Mesodermal cell (in vitro differentiated cells): ENCODE results near the gene FOXP1.

Source experiments
- H3K27ac ChIP-seq: 2 replicates; pipeline ENCODE4 v1.7.0; 2013; ENCODE audit warnings: mild to moderate bottlenecking, low read depth, low read length, moderate library complexity; ENCODE audit not compliant: severe bottlenecking
- H3K36me3 ChIP-seq: 2 replicates; pipeline ENCODE4 v1.7.1; 2013; ENCODE audit warnings: mild to moderate bottlenecking, low read length, moderate library complexity; ENCODE audit not compliant: control insufficient read depth, insufficient read depth
- H3K4me1 ChIP-seq: one replicate; pipeline ENCODE4 v1.7.1; 2013; ENCODE audit warnings: mild to moderate bottlenecking, low read length; ENCODE audit not compliant: insufficient read depth, control insufficient read depth, poor library complexity, severe bottlenecking
- H3K4me3 ChIP-seq: 2 replicates; pipeline ENCODE4 v1.7.0; 2013; ENCODE audit warnings: low read length, control low read depth, mild to moderate bottlenecking; ENCODE audit not compliant: insufficient read depth, poor library complexity, severe bottlenecking; ENCODE audit errors: extremely low read depth
- H3K9me3 ChIP-seq: 2 replicates; pipeline ENCODE4 v1.7.1; 2013; ENCODE audit warnings: mild to moderate bottlenecking, low read length, moderate library complexity; ENCODE audit not compliant: control insufficient read depth
- WGBS, 2 experiments: methylation state at CpG; one replicate each; pipeline ENCODE4 v1.1.5; 2013; ENCODE audit warnings: missing lambda C conversion rate in 2 of 2; ENCODE audit not compliant: insufficient coverage in 2 of 2; 5-methylcytosine and 5-hydroxymethylcytosine counted together

Gene FOXP1

DNA sequence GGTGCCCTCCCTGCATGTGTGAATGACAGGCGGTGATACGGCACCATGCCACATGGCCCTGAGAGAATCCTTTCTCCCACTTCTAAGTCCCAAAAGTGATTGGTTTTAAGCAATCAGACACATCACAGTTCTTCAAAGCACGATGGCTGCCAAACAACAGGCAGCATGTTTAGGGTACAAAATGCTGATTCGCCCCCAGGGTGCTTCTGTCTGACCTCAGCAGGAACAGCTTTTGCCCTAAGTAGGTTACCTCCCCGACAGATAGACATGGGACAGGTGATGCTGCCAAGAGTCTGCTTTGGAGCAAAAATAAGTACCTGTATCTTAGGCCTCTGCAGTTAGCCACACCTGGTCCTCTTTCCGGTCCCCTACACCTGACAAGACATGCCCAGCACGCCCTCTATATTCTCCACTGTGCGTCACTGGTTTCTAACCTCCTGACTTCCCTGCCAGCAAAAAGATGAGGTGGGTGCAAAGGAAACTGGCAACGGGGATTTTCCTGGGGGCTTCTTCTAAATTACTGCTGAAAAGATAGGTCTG is 549.8 kb downstream of the FOXP1 start:
- 81 to 87% methylated on average over 6 to 8 of the region's 9 CpGs for WGBS, 2 experiments
- H3K36me3 ChIP-seq: peaks cover 21% of the 10 kb centered on the region
- no peak overlapping the region for H3K4me3 ChIP-seq
- H3K4me1 ChIP-seq: no peaks in the 10 kb centered on the region
- no peaks in the 10 kb centered on the region for H3K9me3 ChIP-seq
- H3K27ac ChIP-seq: no peak overlapping the region

DNA sequence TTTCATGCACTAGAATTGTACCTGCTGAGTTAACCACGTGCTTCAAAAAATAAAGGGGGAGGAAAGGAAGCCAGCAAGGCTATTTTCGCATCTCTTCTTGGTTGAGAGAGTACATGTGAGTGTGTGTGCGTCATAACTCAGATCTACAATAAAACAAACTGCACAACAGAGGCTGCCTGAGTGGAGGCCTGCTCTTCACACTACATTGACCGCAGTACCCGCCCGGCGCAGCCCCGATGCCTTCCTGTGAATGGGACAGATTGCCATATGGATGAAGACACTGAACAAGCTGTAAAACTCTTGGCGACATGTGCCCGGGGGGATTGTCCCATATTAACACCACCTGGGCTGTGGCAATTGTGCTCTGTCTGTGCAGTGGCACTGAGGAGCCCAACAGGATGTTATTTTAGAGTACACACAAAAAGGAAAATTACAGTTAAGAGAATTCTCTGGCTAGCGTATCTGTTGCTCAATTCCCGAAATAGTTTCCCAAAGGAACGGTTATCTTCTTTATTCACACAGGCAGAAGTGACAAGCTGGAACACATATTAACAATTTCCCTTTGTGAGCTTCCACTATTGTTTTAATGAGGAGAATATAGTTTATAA is 551.5 kb downstream of the FOXP1 start:
- no peak overlapping the region for H3K27ac ChIP-seq
- H3K4me3 ChIP-seq: no peak overlapping the region
- WGBS, 2 experiments: 93 to 96% methylated on average over 10 to 12 of the region's 13 CpGs
- H3K4me1 ChIP-seq: no peaks in the 10 kb centered on the region
- no peaks in the 10 kb centered on the region for H3K9me3 ChIP-seq
- H3K36me3 ChIP-seq: peaks cover 18% of the 10 kb centered on the region

DNA sequence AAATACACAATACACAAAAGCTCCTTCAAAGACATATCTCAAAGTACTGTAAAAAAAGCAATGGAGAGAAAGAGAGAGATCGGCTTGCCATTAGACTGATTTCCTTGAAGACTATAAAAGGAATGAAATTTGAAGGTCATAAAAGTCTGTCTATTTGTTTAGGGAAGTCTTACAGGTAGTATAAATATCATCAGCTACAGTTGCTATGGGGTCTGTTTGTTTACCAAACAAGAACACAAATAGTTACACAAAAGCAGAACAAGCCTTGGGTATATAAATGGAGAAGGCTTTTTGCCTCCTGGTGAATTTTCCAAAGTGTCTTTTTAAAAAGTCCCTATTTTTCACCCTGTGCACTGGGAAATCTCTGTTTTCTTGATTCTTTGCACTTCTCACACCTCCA is 552.3 kb downstream of the FOXP1 start:
- Histone ChIP-seq H3K4me1 (no peaks in the 10 kb centered on the region), H3K9me3 (no peaks in the 10 kb centered on the region), H3K4me3 (no peak overlapping the region), H3K36me3 (peaks cover 18% of the 10 kb centered on the region), H3K27ac (no peak overlapping the region)
- 100% methylated on average over 1 of the region's 1 CpG; no CpG with 5 or more reads in 1 of the 2 experiments for WGBS, 2 experiments

DNA sequence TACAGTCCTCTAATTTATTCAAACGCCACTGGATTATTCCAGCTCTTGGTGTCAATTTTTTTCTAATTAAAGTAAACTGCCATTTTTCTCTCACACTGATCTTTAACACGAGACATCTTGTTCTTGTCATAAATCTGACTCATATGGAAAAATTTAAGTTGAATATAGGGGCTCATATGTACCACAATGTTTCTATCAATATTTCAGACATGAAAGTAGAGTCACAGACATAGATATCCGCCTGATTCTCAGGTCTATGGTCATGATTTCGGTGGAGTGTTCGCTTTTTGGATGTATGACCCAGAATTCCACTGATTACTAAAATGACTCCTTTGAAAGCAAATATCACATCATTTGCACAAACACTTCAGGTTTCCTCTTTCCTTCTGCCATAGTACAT is 552.8 kb downstream of the FOXP1 start:
- H3K36me3 ChIP-seq: peaks cover 18% of the 10 kb centered on the region
- no peak overlapping the region for H3K27ac ChIP-seq
- no peaks in the 10 kb centered on the region for H3K4me1 ChIP-seq
- 96 to 100% methylated on average over 3 of the region's 5 CpGs for WGBS, 2 experiments
- H3K9me3 ChIP-seq: no peaks in the 10 kb centered on the region
- H3K4me3 ChIP-seq: no peak overlapping the region

DNA sequence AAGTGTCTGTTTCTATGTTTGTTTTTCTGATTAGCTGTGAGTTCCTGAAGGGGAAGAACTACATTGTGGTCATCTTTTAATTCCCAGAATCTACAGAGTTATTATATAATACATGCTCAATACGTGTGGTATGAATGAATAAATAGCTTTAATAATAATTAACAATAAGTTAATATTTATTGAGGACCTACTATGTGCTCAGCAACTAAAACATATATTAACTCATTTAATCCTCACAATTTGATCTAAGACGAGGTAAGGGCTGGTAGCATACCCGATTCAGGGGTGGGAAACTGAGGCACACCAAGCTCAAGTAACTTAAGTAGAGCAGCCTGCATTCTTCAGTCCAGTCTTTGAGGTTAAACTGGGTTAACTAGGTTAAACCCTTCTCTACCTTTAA is 553.8 kb downstream of the FOXP1 start:
- 95% methylated on average over 2 of the region's 3 CpGs; no CpG with 5 or more reads in 1 of the 2 experiments for WGBS, 2 experiments
- Histone ChIP-seq H3K9me3 (no peaks in the 10 kb centered on the region), H3K4me1 (no peaks in the 10 kb centered on the region), H3K36me3 (peaks cover 18% of the 10 kb centered on the region), H3K27ac (no peak overlapping the region), H3K4me3 (no peak overlapping the region)

DNA sequence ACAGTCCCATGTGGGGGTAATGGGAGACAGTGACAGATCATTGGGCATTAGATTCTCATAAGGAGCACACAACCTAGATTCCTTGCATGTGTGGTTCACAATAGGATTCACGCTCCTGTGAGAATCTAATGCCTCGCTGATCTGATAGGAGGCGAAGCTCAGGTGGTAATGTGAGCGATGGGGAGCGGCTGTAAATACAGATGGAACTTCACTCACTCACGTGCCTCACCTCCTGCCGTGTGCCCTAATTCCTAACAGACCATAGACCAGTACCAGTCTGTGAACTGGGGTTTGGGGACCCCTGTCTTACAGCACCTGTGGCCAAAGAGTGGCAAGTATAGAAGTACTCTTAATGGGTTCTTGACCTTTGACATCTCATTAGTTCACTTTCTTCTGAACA is 554.7 kb downstream of the FOXP1 start:
- WGBS, 2 experiments: 80 to 100% methylated on average over 1 to 3 of the region's 7 CpGs
- no peak overlapping the region for H3K4me3 ChIP-seq
- no peak overlapping the region for H3K27ac ChIP-seq
- H3K4me1 ChIP-seq: no peaks in the 10 kb centered on the region
- H3K9me3 ChIP-seq: no peaks in the 10 kb centered on the region
- peaks cover 10% of the 10 kb centered on the region for H3K36me3 ChIP-seq

DNA sequence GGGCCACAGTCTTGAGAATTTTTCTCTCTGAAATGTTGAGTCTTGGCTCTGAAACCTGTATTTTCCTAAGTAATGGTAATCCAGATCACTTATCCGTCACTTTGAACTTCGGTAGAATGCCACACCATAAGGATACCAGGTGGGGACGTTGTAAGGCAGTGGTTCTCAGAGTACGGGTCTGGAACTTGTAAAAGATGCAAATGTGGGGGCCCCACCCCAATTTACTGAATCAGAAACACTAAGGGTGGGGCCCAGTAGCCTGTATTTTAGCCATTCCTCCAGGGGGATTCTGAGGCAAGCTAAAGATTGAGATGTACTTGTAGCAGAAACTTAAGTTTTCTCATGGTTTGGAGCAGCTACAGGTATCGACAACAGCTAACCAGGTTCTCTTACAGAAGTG is 555.3 kb downstream of the FOXP1 start:
- Histone ChIP-seq H3K27ac (no peak overlapping the region), H3K4me3 (no peak overlapping the region), H3K4me1 (no peaks in the 10 kb centered on the region), H3K36me3 (peaks cover 10% of the 10 kb centered on the region), H3K9me3 (no peaks in the 10 kb centered on the region)
- 80 to 85% methylated on average over 1 to 2 of the region's 5 CpGs for WGBS, 2 experiments

DNA sequence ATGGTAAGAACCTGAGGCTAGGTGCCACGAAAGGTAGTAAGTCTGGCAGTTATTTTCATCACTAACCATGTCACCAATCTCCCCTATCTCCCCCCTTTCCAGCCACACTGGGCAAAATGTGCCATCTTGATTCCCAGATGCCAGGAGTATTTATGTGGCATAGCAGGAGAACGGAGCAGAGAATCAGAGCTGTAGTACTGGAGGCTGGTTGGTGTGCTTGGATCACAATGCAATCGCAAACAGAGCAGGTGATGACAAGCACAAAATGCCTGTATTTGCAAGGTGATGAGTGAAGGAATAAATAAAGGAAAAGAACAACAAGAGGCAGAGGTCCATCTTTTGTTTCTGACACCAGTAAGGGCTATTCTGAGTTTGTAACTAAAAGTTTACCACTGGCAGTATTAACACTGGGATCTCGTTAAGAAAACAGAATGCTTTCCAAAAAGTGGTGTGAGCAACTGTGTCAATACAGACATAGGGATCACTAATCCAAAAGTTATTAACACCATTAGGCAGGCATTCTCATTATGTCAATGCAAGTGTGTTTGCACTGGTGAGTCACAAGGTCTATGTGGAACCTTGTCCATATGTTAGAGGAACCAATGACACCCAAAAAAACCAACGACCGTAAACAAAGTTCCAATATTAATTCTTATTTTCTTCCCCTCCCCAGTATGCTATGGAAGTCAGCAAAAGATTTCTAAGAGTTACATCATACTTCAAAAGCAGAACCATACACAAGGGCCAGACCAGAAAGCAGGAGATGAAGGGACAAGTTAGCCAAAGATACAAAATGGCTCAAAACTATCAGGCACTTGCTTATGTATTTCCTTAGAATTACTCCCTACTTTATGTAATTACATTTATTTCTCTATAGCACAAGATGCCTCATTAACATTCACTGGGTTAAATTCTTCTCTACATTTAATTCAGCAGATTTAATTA is 556.6 kb downstream of the FOXP1 start:
- Histone ChIP-seq H3K4me3 (no peak overlapping the region), H3K9me3 (no peaks in the 10 kb centered on the region), H3K36me3 (peaks cover 6% of the 10 kb centered on the region), H3K4me1 (no peaks in the 10 kb centered on the region), H3K27ac (no peak overlapping the region)
- 93 to 100% methylated on average over 2 of the region's 6 CpGs for whole genome bisulfite sequencing, 2 experiments

DNA sequence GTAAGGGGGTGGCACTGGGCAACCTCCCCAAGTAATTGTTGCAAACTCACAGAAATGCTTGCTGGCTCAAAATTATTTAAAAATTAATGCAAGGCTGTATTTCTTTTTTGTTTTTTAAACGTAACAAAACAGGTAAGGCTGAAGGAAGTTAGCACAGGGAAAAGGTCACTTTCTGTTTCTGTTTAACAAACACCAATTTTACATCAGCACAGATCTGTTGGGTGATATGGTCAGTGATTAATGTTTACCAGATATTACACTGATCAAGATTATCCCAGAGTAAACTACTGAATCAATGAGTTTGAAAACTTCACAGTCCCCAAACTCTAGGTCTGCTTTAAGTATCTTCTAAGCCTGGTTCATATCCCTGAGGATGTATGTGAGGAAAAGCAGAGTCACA is 558.0 kb downstream of the FOXP1 start:
- Histone ChIP-seq H3K4me3 (no peak overlapping the region), H3K27ac (no peak overlapping the region), H3K9me3 (no peaks in the 10 kb centered on the region), H3K36me3 (peaks cover 3% of the 10 kb centered on the region), H3K4me1 (no peaks in the 10 kb centered on the region)
- no CpG with 5 or more reads among the region's 1 CpG for WGBS, 2 experiments

DNA sequence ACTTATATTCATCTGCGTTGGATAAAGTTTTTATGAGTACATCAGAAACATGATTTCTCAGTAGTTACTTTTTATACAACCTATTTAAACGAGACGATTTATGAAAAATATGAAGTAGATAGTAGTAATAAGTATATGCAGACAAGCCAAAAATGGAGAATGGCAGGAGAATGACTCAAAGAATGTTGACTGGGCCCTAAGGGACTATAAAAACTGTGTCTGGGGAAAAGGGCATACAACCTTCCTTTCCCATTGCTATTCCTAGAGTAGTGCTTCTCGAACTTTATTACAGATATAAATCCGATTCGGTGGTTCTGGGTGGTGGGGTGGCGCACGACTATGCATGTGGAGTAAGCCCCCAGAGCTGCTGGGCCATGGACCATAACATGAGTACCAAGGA is 558.5 kb downstream of the FOXP1 start:
- no peaks in the 10 kb centered on the region for H3K4me1 ChIP-seq
- H3K27ac ChIP-seq: no peak overlapping the region
- no peak overlapping the region for H3K4me3 ChIP-seq
- WGBS, 2 experiments: 100% methylated on average over 4 of the region's 8 CpGs; no CpG with 5 or more reads in 1 of the 2 experiments
- no peaks in the 10 kb centered on the region for H3K9me3 ChIP-seq
- H3K36me3 ChIP-seq: peaks cover 3% of the 10 kb centered on the region
